PFSK-1 (cell line): ENCODE results near the gene SYT14.

ENCODE experiments used
- FOXP2 ChIP-seq: optimal IDR thresholded peaks from 2 replicates; pipeline ENCODE3; 2011; ENCODE audit warnings: borderline replicate concordance, control low read depth, inconsistent platforms; ENCODE audit not compliant: insufficient read depth; ENCODE audit errors: extremely low read length, extremely low read depth
- POLR2AphosphoS5 ChIP-seq: IDR thresholded peaks from 2 replicates; pipeline ENCODE4 v1.6.1; 2012; ENCODE audit warnings: low read depth, mild to moderate bottlenecking, control low read depth, low read length, moderate library complexity
- SIN3A ChIP-seq: IDR thresholded peaks from 2 replicates; pipeline ENCODE4 v1.6.1; 2012; ENCODE audit warnings: mild to moderate bottlenecking, low read length, moderate library complexity, borderline replicate concordance; ENCODE audit not compliant: insufficient read depth
- TAF1 ChIP-seq: IDR thresholded peaks from 2 replicates; pipeline ENCODE4 v1.6.1; 2012; ENCODE audit warnings: low read length, control low read depth, borderline replicate concordance; ENCODE audit not compliant: insufficient read depth
- TF ChIP-seq, protein P1 (sequence below), 2 experiments: IDR thresholded peaks; 2 replicates each; pipeline versions ENCODE4 v1.6.1 to v1.8.0; 2011 to 2012; ENCODE audit warnings: low read depth in 2 of 2, low read length in 2 of 2, control low read depth in 1 of 2, inconsistent platforms in 1 of 2, mild to moderate bottlenecking in 1 of 2, moderate library complexity in 1 of 2; ENCODE audit not compliant: insufficient read depth in 1 of 2

SYT14 gene

DNA sequence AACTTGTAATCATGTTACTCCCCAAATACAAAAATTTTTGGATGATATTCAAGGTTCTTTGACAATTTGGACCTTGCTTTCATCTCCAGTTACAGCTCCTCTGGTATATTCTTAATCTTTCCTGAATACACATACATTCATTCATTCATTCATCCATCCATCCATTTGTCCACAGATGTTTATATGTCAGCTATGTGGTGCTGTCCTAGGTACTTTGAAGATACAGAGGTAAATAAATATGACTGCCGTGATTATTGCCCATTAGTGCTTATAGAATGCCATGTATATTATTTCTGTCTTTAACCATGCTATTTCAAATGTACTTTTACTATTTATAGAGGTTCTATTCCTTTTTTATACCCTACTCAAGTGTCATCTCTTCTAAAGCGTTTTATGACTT is 72.1 kb downstream of the SYT14 start:
- no peak for TF ChIP-seq SIN3A

DNA sequence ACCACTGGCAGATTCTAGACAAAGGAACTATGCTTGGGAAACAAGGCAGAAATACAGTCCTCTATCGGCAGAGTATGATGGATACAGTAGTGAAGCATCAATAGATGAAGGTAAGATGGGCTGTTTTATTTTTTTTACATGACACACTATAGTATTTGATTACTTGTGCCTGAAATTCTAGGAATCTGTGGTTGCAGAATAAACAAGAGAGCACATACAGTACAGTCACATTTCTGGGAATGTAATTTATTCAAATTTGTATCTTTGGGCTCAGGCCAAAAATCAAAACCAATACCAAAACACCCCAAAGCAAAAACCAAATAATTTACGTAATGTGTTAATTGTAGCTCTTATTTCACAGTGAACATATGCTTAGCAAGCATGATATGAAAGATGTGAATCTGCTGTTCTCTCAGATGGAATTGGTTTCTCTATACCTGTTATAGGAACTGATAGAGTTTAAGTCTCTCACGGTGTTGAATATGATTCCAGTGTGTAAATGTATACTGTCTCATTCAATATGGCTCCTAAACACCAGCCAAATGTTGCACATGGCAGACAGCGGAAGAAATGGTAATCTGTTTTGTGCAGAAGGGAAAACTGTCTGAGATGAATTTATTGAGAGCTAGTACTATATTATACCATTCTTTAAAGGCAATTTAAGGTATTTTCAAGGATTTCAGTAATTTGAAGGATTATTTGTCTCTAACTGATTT is 83.3 kb downstream of the SYT14 start:
- TF ChIP-seq FOXP2 (no peak), POLR2AphosphoS5 (no peak), SIN3A (no peak), TAF1 (no peak)
- TF ChIP-seq, protein P1, sequence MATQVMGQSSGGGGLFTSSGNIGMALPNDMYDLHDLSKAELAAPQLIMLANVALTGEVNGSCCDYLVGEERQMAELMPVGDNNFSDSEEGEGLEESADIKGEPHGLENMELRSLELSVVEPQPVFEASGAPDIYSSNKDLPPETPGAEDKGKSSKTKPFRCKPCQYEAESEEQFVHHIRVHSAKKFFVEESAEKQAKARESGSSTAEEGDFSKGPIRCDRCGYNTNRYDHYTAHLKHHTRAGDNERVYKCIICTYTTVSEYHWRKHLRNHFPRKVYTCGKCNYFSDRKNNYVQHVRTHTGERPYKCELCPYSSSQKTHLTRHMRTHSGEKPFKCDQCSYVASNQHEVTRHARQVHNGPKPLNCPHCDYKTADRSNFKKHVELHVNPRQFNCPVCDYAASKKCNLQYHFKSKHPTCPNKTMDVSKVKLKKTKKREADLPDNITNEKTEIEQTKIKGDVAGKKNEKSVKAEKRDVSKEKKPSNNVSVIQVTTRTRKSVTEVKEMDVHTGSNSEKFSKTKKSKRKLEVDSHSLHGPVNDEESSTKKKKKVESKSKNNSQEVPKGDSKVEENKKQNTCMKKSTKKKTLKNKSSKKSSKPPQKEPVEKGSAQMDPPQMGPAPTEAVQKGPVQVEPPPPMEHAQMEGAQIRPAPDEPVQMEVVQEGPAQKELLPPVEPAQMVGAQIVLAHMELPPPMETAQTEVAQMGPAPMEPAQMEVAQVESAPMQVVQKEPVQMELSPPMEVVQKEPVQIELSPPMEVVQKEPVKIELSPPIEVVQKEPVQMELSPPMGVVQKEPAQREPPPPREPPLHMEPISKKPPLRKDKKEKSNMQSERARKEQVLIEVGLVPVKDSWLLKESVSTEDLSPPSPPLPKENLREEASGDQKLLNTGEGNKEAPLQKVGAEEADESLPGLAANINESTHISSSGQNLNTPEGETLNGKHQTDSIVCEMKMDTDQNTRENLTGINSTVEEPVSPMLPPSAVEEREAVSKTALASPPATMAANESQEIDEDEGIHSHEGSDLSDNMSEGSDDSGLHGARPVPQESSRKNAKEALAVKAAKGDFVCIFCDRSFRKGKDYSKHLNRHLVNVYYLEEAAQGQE (IDR thresholded peaks at IDR 0.05; ENCODE audit: insufficient read depth in 1 of 2, low read depth in 2 of 2, low read length in 2 of 2), result no peak

DNA sequence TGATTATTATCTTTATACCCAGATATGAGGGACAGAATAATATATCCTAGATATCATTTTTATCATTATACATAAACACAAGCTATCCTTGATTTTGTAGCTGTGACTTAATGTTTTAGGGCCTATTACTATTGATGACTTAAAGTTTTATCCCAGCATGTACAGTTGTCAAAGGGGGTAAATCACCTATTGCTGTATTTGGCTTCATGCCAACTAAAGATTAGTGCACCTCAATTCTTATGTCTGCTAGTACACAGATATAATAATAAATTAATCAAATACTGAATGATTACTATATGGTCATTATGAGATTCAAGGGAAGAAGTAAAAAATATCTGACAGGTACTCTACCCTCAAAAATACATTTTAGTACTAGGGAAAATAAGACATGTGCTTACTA is 84.0 kb downstream of the SYT14 start:
- TF ChIP-seq POLR2AphosphoS5, result no peak
- no peak for TF ChIP-seq TAF1
- no peak for TF ChIP-seq SIN3A
- TF ChIP-seq FOXP2, result no peak
- TF ChIP-seq, protein P1 (IDR thresholded peaks at IDR 0.05; ENCODE audit: insufficient read depth in 1 of 2, low read depth in 2 of 2, low read length in 2 of 2), result no peak

DNA sequence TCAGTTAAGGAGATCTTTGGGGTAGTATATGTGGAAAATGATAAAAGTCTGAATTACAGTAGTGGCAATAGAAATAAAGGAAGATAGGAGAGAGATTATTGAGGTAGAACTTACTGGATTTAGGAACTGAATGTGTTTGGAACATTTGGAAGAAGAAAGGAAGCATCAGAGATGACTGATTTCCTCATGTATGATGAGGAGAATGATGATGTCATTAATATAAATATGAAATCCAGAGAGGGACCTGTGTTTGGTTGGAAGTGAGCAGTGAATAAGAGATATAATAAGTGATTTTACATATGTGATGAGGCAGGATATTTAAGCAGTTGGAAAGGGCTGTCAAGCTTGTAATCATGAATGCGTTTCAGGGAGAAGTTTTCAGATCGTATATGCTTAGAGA is 86.3 kb downstream of the SYT14 start:
- TF ChIP-seq TAF1 (no peak), POLR2AphosphoS5 (no peak), FOXP2 (no peak), SIN3A (no peak)
- TF ChIP-seq, protein P1 (IDR thresholded peaks at IDR 0.05; ENCODE audit: insufficient read depth in 1 of 2, low read depth in 2 of 2, low read length in 2 of 2), result no peak

DNA sequence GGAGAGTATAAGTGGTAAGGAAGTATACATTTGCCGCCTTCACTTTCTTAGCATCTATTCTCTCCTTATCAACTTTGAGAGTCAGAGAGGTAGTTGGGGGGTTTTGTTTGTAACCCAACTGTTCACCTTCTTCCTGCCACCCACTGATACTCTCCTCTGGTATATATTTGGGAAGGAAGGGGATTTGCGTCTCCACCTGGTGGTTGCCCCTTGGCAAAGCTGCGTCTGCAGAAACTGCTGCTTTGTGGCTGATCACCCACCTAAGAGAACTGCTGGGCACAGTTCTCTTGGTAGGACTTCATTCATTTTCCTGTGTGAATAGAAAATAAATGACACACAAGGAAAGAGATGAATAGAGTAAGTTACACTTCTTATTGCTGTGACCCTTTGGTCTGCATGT is 87.0 kb downstream of the SYT14 start:
- TF ChIP-seq SIN3A (no peak), TAF1 (no peak), POLR2AphosphoS5 (no peak), FOXP2 (no peak)
- TF ChIP-seq, protein P1 (IDR thresholded peaks at IDR 0.05; ENCODE audit: insufficient read depth in 1 of 2, low read depth in 2 of 2, low read length in 2 of 2), result no peak
